HepG2 (cell line): ENCODE data around the gene BBS12. TPM values are rescaled to one million over a fixed set of nuclear protein-coding genes. Genes with fewer than 3 reads are reported as not detected.

ENCODE experiments used
- CHD2 ChIP-seq: IDR thresholded peaks from 2 replicates; pipeline ENCODE4 v1.6.1; 2011; ENCODE audit warnings: low read depth, low read length, improper control_type of control experiment
- HMG20B ChIP-seq: conservative IDR thresholded peaks from 2 replicates; pipeline ENCODE4 v1.6.1; 2016; ENCODE audit warnings: missing genetic modification reagents, missing compliant biosample characterization
- KMT2B ChIP-seq: IDR thresholded peaks from 2 replicates; pipeline ENCODE4 v1.6.1; 2016; ENCODE audit warnings: missing genetic modification reagents, missing compliant biosample characterization
- MAFG ChIP-seq: sonication (generic); formaldehyde crosslinking; IDR thresholded peaks from 2 replicates; pipeline ENCODE4 v1.5.1; 2020; ENCODE audit warnings: mild to moderate bottlenecking, missing genetic modification reagents
- MYNN ChIP-seq: sonication (generic); formaldehyde crosslinking; IDR thresholded peaks from 2 replicates; pipeline ENCODE4 v1.4.0; 2020; ENCODE audit warnings: mild to moderate bottlenecking, low read depth, missing genetic modification reagents
- NR1H2 ChIP-seq: sonication (generic); formaldehyde crosslinking; IDR thresholded peaks from 2 replicates; pipeline ENCODE4 v1.8.1; 2022; ENCODE audit warnings: low read depth, missing genetic modification reagents, borderline replicate concordance
- NR2F2 ChIP-seq: IDR thresholded peaks from 2 replicates; pipeline ENCODE4 v1.6.1; 2012; ENCODE audit warnings: low read depth, inconsistent platforms, borderline replicate concordance
- REXO4 ChIP-seq: sonication (generic); formaldehyde crosslinking; IDR thresholded peaks from 2 replicates; pipeline ENCODE4 v1.8.0; 2022; ENCODE audit warnings: missing genetic modification reagents, mild to moderate bottlenecking, borderline replicate concordance
- SETDB1 ChIP-seq: sonication (generic); formaldehyde crosslinking; IDR thresholded peaks from 2 replicates; pipeline ENCODE4 v1.5.1; 2020; ENCODE audit warnings: missing genetic modification reagents, mild to moderate bottlenecking, borderline replicate concordance
- SOX13 ChIP-seq, 3 experiments: fragments of 450-650 bp in 1 of 3; sonication (generic) in 1 of 3; formaldehyde crosslinking in 1 of 3; IDR thresholded peaks in 2 of 3; conservative IDR thresholded peaks in 1 of 3; 2 replicates each; pipeline versions ENCODE4 v1.5.0 to v1.6.1; 2016 to 2020; ENCODE audit warnings: antibody characterized with exemption in 1 of 3, mild to moderate bottlenecking in 1 of 3, missing compliant biosample characterization in 1 of 3, missing genetic modification reagents in 1 of 3, moderate library complexity in 1 of 3
- SP5 ChIP-seq: IDR thresholded peaks from 2 replicates; pipeline ENCODE4 v1.6.1; 2016; ENCODE audit warnings: low read depth, borderline replicate concordance
- TARDBP ChIP-seq: sonication (generic); formaldehyde crosslinking; IDR thresholded peaks from 2 replicates; pipeline ENCODE4 v1.8.0; 2022; ENCODE audit warnings: mild to moderate bottlenecking, missing genetic modification reagents
- TBX2 ChIP-seq: sonication (generic); formaldehyde crosslinking; IDR thresholded peaks from 2 replicates; pipeline ENCODE4 v1.5.0; 2020; ENCODE audit warnings: missing genetic modification reagents, mild to moderate bottlenecking, borderline replicate concordance
- TEAD3 ChIP-seq: optimal IDR thresholded peaks from 2 replicates; pipeline ENCODE3; 2016; ENCODE audit warnings: borderline replicate concordance
- ZBTB42 ChIP-seq: sonication (generic); formaldehyde crosslinking; IDR thresholded peaks from 2 replicates; pipeline ENCODE4 v1.5.0; 2020; ENCODE audit warnings: mild to moderate bottlenecking, missing genetic modification reagents
- ZNF10 ChIP-seq: sonication (generic); formaldehyde crosslinking; IDR thresholded peaks from 2 replicates; pipeline ENCODE4 v1.4.0; 2020; ENCODE audit warnings: mild to moderate bottlenecking, low read depth, missing genetic modification reagents, borderline replicate concordance
- ZNF205 ChIP-seq: IDR thresholded peaks from 2 replicates; pipeline ENCODE4 v1.6.1; 2018; ENCODE audit warnings: missing biosample characterization, missing genetic modification reagents
- ZNF33B ChIP-seq: sonication (generic); formaldehyde crosslinking; IDR thresholded peaks from 2 replicates; pipeline ENCODE4 v1.5.1; 2020; ENCODE audit warnings: mild to moderate bottlenecking, missing genetic modification reagents
- ZNF510 ChIP-seq: sonication (generic); formaldehyde crosslinking; IDR thresholded peaks from 2 replicates; pipeline ENCODE4 v1.4.0; 2020; ENCODE audit warnings: low read depth, mild to moderate bottlenecking, missing genetic modification reagents
- ZNF558 ChIP-seq: sonication (generic); formaldehyde crosslinking; IDR thresholded peaks from 2 replicates; pipeline ENCODE4 v1.9.0; 2022; ENCODE audit warnings: mild to moderate bottlenecking, missing genetic modification reagents, borderline replicate concordance
- ZNF879 ChIP-seq: sonication (generic); formaldehyde crosslinking; IDR thresholded peaks from 2 replicates; pipeline ENCODE4 v1.8.1; 2023; ENCODE audit warnings: missing genetic modification reagents
- polyA plus RNA-seq, 8 experiments: library from polyadenylated mRNA; depleted of rRNA in 3 of 8; stranded (reverse) in 7 of 8; unstranded in 1 of 8; fragments of >200 nt; fragmentation: Illumina TruSeq in 4 of 8; extraction: Trizol in 4 of 8; gene quantifications; 2 replicates each; pipeline versions ENCODE4 v1.2.1 to v1.2.3, GENCODE V29; 2011 to 2016; ENCODE audit warnings: low read depth in 4 of 8, missing spikeins in 1 of 8, mixed read lengths in 1 of 8; ENCODE audit not compliant: insufficient read depth in 1 of 8
- total RNA-seq, 5 experiments: library from RNA; depleted of rRNA; stranded (reverse); fragments of >200 nt; fragmentation: Illumina TruSeq; extraction: Trizol; gene quantifications; 2 replicates each; pipeline ENCODE4 v1.2.3, GENCODE V29; 2016; ENCODE audit warnings: low read depth in 1 of 5
- TF ChIP-seq, protein P1 (sequence below): IDR thresholded peaks from 2 replicates; pipeline ENCODE4 v1.6.1; 2016; ENCODE audit warnings: missing compliant biosample characterization, missing genetic modification reagents, borderline replicate concordance
- TF ChIP-seq, protein P2 (sequence below): sonication (generic); formaldehyde crosslinking; IDR thresholded peaks from 2 replicates; pipeline ENCODE4 v1.9.0; 2021; ENCODE audit warnings: missing genetic modification reagents, mild to moderate bottlenecking, borderline replicate concordance
- TF ChIP-seq, protein P3 (sequence below): sonication (generic); formaldehyde crosslinking; IDR thresholded peaks from 2 replicates; pipeline ENCODE4 v1.8.0; 2022; ENCODE audit warnings: low read depth, missing genetic modification reagents
- TF ChIP-seq, protein P4 (sequence below): IDR thresholded peaks from 2 replicates; pipeline ENCODE4 v1.6.1; 2016

The BBS12 gene
- total and polyA plus RNA-seq, 2 of the 13 experiments (the other 11 are each of a cell fraction or from before 2014, with no cell fraction given), result 0.32 to 1.7 TPM

DNA sequence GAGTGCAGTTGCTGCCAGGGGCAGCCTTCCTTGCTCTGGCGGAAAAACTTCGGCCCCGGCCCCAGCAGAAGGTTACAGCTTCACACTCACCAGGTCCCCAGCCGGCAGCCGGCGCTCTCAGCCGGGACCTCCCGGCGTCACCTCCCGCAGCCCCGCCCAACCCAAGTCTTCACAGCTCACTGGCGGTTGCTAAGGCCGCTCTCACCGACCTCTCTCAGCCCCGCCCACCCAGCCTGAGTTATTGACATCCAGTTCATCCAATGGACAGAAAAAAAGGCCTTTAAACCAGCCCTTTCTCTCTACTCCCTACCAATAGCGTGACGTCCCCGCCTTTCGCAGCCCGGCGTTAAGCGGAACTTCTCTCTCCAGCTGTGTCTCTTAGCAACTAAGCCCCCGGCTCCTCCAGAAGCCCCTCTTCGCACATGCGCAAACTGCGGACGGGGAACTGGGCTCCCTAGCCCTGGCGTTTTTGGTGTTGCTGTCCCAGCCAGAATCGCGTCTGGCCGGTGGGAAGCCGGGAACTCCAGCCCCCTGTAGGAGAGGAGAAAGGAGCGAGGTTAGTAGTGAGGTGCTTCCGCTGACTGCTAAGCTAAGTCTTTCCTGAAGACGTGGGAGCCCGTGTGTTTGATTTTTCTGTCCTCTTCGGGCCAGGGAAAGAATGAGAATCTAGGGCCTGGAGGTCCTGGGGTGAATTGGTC lies at the start of gene BBS12 (continued):
- TF ChIP-seq, protein P1, sequence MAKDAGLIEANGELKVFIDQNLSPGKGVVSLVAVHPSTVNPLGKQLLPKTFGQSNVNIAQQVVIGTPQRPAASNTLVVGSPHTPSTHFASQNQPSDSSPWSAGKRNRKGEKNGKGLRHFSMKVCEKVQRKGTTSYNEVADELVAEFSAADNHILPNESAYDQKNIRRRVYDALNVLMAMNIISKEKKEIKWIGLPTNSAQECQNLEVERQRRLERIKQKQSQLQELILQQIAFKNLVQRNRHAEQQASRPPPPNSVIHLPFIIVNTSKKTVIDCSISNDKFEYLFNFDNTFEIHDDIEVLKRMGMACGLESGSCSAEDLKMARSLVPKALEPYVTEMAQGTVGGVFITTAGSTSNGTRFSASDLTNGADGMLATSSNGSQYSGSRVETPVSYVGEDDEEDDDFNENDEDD (CRISPR knock-in tag), result no peak
- TF ChIP-seq SP5 (CRISPR knock-in tag), result peak; percentile 63; the same call in 1 of the 2 replicates
- TF ChIP-seq NR1H2 (CRISPR knock-in tag), result no peak
- no peak for TF ChIP-seq ZNF33B (CRISPR knock-in tag)
- peak; percentile 52; the same call in 1 of the 2 replicates for TF ChIP-seq KMT2B (CRISPR knock-in tag)
- no peak for TF ChIP-seq ZNF10 (CRISPR knock-in tag)
- peak; percentile 62; the same call in 1 of the 2 replicates for TF ChIP-seq TBX2 (CRISPR knock-in tag)
- no peak for TF ChIP-seq REXO4 (CRISPR knock-in tag)
- peak; percentile 81; the same call in 1 of the 2 replicates for TF ChIP-seq ZBTB42
- no peak for TF ChIP-seq ZNF205
- no peak for TF ChIP-seq NR2F2
- TF ChIP-seq, protein P2, sequence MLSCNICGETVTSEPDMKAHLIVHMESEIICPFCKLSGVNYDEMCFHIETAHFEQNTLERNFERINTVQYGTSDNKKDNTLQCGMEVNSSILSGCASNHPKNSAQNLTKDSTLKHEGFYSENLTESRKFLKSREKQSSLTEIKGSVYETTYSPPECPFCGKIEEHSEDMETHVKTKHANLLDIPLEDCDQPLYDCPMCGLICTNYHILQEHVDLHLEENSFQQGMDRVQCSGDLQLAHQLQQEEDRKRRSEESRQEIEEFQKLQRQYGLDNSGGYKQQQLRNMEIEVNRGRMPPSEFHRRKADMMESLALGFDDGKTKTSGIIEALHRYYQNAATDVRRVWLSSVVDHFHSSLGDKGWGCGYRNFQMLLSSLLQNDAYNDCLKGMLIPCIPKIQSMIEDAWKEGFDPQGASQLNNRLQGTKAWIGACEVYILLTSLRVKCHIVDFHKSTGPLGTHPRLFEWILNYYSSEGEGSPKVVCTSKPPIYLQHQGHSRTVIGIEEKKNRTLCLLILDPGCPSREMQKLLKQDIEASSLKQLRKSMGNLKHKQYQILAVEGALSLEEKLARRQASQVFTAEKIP (CRISPR knock-in tag), result no peak
- TF ChIP-seq CHD2, result no peak
- no peak for TF ChIP-seq HMG20B (CRISPR knock-in tag)
- TF ChIP-seq MYNN (CRISPR knock-in tag), result no peak
- no peak for TF ChIP-seq ZNF879 (CRISPR knock-in tag)
- TF ChIP-seq, protein P3, sequence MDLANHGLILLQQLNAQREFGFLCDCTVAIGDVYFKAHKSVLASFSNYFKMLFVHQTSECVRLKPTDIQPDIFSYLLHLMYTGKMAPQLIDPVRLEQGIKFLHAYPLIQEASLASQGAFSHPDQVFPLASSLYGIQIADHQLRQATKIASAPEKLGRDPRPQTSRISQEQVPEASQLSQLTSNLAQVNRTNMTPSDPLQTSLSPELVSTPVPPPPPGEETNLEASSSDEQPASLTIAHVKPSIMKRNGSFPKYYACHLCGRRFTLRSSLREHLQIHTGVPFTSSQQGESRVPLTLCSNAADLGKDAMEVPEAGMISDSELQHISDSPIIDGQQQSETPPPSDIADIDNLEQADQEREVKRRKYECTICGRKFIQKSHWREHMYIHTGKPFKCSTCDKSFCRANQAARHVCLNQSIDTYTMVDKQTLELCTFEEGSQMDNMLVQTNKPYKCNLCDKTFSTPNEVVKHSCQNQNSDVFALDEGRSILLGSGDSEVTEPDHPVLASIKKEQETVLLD (CRISPR knock-in tag), result no peak
- no peak; the same call in 1 of the 2 replicates for TF ChIP-seq TARDBP (CRISPR knock-in tag)
- no peak for TF ChIP-seq TEAD3 (CRISPR knock-in tag)
- TF ChIP-seq SETDB1 (CRISPR knock-in tag), result no peak
- 0 out of 2 replicates have a peak, but pooled peaks have one; percentile 45 for TF ChIP-seq ZNF510
- TF ChIP-seq SOX13 (IDR thresholded peaks at IDR 0.05), result no peak
- TF ChIP-seq SOX13 (CRISPR knock-in tag; conservative IDR thresholded peaks at IDR 0.05 in 1 of 2, IDR thresholded peaks at IDR 0.05 in 1 of 2), result no peak
- no peak for TF ChIP-seq MAFG
- TF ChIP-seq, protein P4, sequence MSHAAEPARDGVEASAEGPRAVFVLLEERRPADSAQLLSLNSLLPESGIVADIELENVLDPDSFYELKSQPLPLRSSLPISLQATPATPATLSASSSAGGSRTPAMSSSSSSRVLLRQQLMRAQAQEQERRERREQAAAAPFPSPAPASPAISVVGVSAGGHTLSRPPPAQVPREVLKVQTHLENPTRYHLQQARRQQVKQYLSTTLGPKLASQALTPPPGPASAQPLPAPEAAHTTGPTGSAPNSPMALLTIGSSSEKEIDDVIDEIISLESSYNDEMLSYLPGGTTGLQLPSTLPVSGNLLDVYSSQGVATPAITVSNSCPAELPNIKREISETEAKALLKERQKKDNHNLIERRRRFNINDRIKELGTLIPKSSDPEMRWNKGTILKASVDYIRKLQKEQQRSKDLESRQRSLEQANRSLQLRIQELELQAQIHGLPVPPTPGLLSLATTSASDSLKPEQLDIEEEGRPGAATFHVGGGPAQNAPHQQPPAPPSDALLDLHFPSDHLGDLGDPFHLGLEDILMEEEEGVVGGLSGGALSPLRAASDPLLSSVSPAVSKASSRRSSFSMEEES (CRISPR knock-in tag), result no peak
- TF ChIP-seq ZNF558 (CRISPR knock-in tag), result no peak
